ENCODE results near the gene ZNF69. TPM values are rescaled to one million over a fixed set of nuclear protein-coding genes. Genes with fewer than 3 reads are reported as not detected.
"Not testable (repeated sequence)": the region's sequence is repeated elsewhere in the genome, so short reads cannot be mapped to it uniquely, and the experiment has no call there.

The ZNF69 gene
- total RNA-seq, 1 experiment from 2014 or later: 10.6 TPM

DNA sequence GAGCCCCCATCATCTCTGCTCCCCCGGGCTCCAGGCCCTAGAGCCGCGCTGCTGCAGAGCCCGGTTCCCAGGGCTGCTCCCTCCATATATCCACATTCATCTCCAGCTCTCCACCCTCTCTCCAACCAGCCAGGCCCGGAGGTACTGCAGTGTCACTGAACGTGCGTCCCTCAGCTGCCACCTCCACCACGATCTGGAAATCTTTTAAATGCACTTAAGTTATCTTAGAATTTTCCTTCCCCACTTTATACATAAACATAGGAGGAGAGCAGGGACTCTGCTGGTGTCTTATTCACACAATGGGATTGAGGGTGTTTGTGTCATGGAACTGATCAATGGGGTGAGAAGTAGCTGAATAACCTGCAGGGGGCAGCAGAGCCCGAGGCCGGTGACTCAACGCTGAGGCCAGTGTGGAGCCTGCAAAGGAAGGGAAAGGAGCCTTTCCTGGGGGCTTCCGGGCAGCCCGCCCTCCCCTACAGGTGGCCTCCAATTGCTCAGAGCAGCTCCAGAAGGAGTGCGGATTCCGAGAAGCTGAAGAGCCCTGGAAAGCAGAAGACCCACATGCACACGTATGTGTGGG, 7.8 kb upstream of the ZNF69 start:
- not testable (repeated sequence) for H3K4me1 ChIP-seq; H3K4me3 ChIP-seq; H3K27ac ChIP-seq; H3K27me3 ChIP-seq; H3K36me3 ChIP-seq; H3K9me3 ChIP-seq (replicated peaks)
- DNase-seq: peak; percentile 53 to 78

DNA sequence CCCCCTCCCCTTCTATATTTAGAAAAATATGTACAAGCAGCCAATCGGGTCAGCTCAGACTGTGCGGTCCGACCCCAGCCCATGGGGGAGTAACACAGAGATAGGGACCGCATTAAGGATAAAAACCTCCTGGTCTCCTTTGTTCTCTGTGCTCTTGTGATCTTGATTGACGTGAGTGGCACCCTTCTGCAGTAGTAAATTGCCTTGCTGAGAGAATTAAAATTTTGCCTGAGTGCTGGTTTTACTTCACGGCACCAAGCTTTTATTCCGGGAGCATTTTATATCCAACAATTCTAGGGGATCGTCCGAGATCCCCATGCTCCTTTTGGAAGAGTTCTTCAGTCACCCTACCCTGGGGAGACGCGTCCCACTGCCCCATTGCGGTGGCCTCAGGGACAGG, 7.0 kb upstream of the ZNF69 start:
- no peak for DNase-seq
- Histone ChIP-seq H3K36me3 (no peaks in the 10 kb centered on the region), H3K27me3 (no peaks in the 10 kb centered on the region), H3K9me3 (replicated peaks) (no peaks in the 10 kb centered on the region; the same call in 1 of the 2 replicates), H3K27ac (no peak overlapping the region), H3K4me1 (no peaks in the 10 kb centered on the region), H3K4me3 (no peak overlapping the region)

DNA sequence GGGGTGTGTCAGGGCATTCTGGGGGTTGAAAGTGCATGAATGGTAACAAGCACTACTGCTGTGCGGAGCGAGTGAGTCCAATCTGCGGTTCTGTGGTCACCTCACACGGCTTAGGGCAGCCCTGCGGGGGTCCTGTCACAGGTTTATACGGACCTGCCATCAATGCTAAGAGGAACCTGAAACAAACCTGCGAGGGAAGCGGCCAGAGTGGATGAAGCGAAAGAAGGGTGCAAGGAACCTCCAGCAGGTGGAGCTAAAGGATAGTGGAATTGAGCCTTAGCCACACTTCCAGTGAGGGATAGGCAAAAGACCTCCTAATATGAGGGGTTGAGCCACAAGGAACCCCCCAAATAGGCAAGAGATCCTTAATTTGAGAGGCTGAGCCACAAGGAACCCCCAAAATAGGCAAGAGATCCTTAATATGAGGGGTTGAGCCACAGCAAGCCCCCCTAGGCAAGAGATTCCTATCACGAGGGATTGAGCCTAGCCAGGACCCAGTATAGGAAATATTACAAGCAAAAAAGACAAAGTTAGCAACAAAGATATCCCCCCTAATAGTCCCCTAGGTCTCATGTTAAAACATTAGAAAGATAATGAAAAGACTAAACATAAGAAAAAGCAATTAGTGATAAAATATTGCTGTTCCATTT, 6.3 kb upstream of the ZNF69 start:
- no peaks in the 10 kb centered on the region for H3K9me3 ChIP-seq (replicated peaks)
- H3K4me3 ChIP-seq: no peak overlapping the region
- peak; percentile 64 to 90 for DNase-seq

DNA sequence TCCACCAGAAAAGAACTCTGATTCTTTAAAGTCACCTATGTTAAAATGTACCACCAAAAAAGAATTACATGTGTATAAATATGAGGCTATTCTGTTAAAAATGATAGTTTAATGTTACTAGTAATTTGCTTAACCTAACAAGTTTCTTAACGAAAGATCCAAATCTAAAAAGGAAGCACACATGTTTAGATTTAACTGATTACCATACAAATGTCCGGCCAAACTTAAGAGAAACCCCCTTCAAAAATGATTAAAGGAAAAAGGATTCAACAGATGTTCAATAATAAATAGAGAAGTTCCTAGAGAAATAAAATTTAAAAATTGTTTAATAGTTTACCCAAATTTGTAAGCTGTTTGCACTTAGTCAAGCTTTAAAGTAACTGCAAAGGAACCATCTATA, 5.0 kb upstream of the ZNF69 start:
- no peak for DNase-seq
- H3K9me3 ChIP-seq (replicated peaks): no peaks in the 10 kb centered on the region
- H3K27ac ChIP-seq: no peak overlapping the region
- peaks cover 5% of the 10 kb centered on the region; the same call in 1 of the 2 replicates for H3K4me1 ChIP-seq
- H3K36me3 ChIP-seq: no peaks in the 10 kb centered on the region
- no peaks in the 10 kb centered on the region for H3K27me3 ChIP-seq
- no peak overlapping the region for H3K4me3 ChIP-seq

More for the DNA sequence above, 6.3 kb upstream of the ZNF69 start:
- H3K27ac ChIP-seq: no peak overlapping the region
- no peaks in the 10 kb centered on the region for H3K27me3 ChIP-seq
- H3K36me3 ChIP-seq: no peaks in the 10 kb centered on the region
- no peaks in the 10 kb centered on the region for H3K4me1 ChIP-seq

DNA sequence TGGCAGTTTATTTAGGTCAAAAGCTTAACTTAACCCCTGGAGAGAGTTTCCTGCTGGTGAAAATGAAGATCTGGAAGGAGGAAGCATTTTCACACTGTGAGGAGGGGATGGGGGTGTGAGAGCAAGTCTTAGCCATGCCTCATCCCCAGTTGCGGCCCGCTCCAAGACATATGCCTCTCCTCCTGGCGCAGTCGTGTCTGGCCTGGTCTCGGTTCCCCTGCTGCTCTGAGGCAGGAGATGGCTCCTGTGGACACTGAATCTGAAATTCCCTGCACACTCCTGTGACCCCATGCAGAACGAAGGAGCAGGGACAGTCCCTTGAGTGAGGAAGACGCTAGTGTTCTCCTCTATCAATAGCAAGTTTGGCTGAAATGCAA, 360 bp upstream of the ZNF69 start:
- Histone ChIP-seq H3K27me3 (no peaks in the 10 kb centered on the region), H3K36me3 (no peaks in the 10 kb centered on the region), H3K9me3 (replicated peaks) (0 out of 2 replicates have a peak, but pooled peaks cover 3% of the 10 kb centered on the region), H3K4me3 (peak overlapping the region; percentile 76), H3K4me1 (peaks cover 9% of the 10 kb centered on the region; the same call in 1 of the 2 replicates), H3K27ac (no peak overlapping the region)
- DNase-seq: no peak

DNA sequence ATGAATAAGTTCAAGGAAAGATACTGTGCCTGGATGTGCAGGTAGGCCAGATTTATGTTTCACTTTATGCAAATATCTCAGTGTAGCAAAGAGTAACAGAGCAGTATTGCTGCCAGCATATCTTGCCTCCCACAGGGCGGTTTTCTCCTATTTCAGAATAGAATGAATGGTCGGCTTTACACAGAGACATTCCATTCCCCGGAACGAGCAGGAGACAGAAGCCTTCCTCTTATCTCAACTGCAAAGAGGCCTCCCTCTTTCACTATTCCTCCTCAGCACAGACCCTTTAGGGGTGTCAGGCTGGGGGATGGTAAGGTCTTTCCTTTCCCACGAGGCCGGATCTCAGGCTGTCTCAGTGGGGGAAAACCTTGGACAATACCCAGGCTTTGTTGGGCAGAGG, 2.3 kb downstream of the ZNF69 start:
- DNase-seq; H3K9me3 ChIP-seq (replicated peaks); H3K36me3 ChIP-seq; H3K27me3 ChIP-seq; H3K27ac ChIP-seq; H3K4me3 ChIP-seq; H3K4me1 ChIP-seq: not testable (repeated sequence)

DNA sequence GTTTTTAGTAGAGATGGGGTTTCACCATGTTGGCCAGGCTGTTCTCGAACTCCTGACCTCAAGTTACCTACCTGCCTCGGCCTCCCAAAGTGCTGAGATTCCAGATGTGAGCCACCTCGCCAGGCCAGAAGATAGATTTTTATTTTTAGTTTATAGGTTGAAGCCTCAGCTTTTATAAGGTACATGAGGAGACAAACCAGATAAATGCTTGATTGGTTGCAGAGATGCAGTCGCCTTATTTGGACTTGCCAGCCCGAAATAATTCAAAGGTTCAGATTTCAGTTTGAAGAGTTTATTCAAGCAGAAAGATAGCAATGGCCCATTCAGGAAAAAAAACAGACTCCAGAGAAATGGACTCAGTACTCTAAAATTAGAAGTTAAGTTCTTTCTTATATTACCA, 3.1 kb downstream of the ZNF69 start:
- no peak overlapping the region for H3K27ac ChIP-seq
- no peak for DNase-seq
- no peak overlapping the region for H3K4me3 ChIP-seq
- H3K36me3 ChIP-seq: no peaks in the 10 kb centered on the region
- H3K4me1 ChIP-seq: peaks cover 9% of the 10 kb centered on the region; the same call in 1 of the 2 replicates
- peaks cover 11% of the 10 kb centered on the region; the same call in 1 of the 2 replicates for H3K9me3 ChIP-seq (replicated peaks)
- H3K27me3 ChIP-seq: no peaks in the 10 kb centered on the region

DNA sequence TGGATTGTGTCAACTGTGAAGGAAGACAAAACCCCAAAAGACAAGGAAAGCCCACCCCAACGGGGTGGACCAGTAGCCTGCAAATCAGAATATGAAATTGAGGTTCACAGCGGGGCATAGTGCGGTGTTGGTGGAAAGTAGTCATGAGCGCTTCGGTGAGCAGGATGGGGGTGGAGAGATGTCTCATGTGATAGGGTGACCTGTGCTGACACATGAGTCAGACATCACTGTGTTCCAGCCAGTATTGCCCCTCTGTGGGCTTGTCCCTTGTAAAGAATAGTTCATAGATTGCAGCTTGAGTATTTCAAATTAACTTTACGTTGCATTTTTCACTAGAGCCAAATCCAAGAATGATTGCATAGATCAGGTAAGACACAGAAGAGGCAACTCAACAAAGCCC, 7.3 kb downstream of the ZNF69 start:
- H3K27ac ChIP-seq: no peak overlapping the region
- DNase-seq: no peak
- no peaks in the 10 kb centered on the region for H3K36me3 ChIP-seq
- peaks cover 16% of the 10 kb centered on the region for H3K9me3 ChIP-seq (replicated peaks)
- H3K4me1 ChIP-seq: no peaks in the 10 kb centered on the region
- H3K27me3 ChIP-seq: no peaks in the 10 kb centered on the region
- H3K4me3 ChIP-seq: no peak overlapping the region

DNA sequence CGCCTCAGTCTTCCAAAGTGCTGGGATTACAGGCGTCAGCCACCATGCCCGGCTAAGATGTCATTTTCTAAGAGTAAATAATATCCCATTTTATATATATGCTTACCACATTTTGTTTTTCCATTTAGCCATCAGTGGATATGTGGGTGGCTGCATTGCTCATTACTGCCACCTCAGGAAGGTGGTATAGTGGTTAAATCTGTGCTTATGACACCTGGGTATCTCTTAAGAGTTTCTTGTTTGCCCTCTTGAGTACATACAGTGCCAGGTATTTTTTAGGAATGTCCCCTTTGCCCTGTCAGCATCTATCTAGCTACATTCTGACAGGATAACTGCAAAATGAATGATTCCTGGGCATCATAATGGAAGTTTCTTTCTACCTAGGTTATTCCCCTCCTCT, 14.6 kb downstream of the ZNF69 start:
- no peaks in the 10 kb centered on the region for H3K4me1 ChIP-seq
- no peak for DNase-seq
- H3K36me3 ChIP-seq: peaks cover 32% of the 10 kb centered on the region
- H3K27ac ChIP-seq: no peak overlapping the region
- H3K9me3 ChIP-seq (replicated peaks): peaks cover 50% of the 10 kb centered on the region
- H3K27me3 ChIP-seq: no peaks in the 10 kb centered on the region
- no peak overlapping the region for H3K4me3 ChIP-seq

DNA sequence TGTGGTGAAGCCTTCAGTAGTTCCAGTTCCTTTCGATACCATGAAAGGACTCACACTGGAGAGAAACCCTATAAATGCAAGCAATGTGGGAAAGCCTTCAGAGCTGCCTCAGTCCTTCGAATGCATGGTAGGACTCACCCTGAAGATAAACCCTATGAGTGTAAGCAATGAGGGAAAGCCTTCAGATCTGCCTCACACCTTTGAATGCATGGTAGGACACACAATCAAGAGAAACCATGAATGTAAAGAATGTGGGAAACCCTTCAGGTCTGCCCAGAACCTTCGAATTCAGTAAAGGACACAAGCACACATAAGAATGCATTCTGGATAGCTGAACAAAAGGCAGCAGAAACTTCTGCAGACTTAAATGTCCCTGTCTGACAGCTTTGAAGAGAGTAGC, 18.3 kb downstream of the ZNF69 start:
- peaks cover 32% of the 10 kb centered on the region for H3K36me3 ChIP-seq
- no peak for DNase-seq
- no peak overlapping the region for H3K4me3 ChIP-seq
- H3K27me3 ChIP-seq: no peaks in the 10 kb centered on the region
- H3K4me1 ChIP-seq: no peaks in the 10 kb centered on the region
- no peak overlapping the region for H3K27ac ChIP-seq
- H3K9me3 ChIP-seq (replicated peaks): peaks cover 80% of the 10 kb centered on the region

DNA sequence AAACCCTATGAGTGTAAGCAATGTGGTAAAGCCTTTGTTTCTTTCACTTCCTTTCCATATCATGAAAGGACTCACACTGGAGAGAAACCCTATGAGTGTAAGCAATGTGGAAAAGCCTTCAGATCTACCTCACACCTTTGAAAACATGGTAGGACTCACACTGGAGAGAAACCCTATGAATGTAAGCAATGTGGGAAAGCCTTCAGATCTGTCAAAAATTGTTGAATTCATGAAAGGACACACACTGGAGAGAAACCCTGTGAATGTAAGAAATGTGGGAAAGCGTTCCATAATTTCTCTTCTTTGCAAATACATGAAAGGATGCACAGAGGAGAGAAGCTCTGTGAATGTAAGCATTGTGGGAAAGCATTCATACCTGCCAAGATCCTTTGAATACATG, 24.4 kb downstream of the ZNF69 start:
- H3K9me3 ChIP-seq (replicated peaks): peaks cover 60% of the 10 kb centered on the region
- not testable (repeated sequence) for DNase-seq

DNA sequence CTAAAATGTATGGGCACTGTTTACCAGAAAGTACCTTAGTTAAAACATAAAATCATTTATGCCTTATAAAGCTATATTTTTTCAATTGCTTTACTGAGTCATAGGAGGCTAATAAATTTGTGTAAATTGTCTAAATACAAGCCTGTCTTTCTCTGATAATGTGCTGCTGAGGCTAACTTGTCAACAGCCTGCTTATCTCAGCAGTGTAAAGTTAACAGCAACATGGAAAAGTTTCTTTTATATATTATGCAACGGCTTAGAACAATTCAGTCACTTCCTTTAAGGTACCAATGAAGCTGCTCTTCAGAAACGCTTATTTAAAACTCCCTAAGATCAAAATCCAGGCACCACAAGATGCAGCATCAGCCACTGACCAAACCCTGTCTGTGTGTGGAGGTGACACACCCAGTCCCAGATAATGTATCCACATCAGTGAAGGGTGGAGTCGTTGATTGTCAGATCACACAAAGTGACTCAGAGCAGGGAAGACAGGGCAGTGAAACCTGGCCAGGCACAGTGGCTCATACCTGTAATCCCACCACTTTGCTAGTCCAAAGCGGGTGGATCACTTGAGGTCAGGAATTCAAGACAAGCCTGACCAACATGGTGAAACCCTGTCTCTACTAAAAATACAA, 27.0 kb downstream of the ZNF69 start:
- H3K4me1 ChIP-seq, H3K27me3 ChIP-seq, H3K4me3 ChIP-seq, H3K36me3 ChIP-seq, H3K27ac ChIP-seq, DNase-seq: not testable (repeated sequence)
- peaks cover 34% of the 10 kb centered on the region for H3K9me3 ChIP-seq (replicated peaks)

More for the DNA sequence above, 24.4 kb downstream of the ZNF69 start:
- H3K4me1 ChIP-seq, H3K4me3 ChIP-seq, H3K27me3 ChIP-seq, H3K27ac ChIP-seq, H3K36me3 ChIP-seq: not testable (repeated sequence)

DNA sequence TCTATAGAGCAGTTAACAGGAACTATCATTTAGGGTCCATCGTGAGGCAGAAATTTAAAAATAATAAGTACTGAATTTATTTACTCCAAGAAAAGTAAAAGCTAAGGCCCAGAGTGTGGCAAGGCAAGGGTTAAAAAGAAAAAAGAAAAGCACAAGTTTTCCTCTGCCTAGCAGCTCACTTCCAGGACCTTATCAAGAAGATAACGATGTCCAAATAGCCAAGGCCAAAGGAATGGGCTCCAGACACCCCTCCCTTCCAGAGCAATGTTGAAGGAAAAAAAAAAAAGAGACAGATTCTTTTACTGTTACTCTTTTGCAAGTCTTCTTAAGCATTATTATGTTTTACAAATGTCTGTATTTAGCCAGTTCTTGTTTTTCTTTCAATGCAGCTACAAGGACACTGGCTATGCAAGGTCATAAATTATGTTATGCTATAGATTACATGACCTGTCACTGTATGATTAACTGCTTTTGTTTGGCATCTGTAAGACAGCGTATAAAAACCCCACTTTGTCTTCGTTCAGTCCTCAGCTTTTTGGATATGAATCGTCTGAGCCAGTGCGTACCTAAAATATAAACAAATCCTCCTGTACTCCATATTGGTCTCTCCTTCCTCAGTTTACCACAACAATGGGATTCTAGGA, 34.4 kb downstream of the ZNF69 start:
- DNase-seq: no peak
- Histone ChIP-seq H3K9me3 (replicated peaks) (peaks cover 5% of the 10 kb centered on the region; the same call in 1 of the 2 replicates), H3K4me1 (no peaks in the 10 kb centered on the region), H3K27me3 (no peaks in the 10 kb centered on the region), H3K36me3 (no peaks in the 10 kb centered on the region), H3K4me3 (no peak overlapping the region), H3K27ac (no peak overlapping the region)

DNA sequence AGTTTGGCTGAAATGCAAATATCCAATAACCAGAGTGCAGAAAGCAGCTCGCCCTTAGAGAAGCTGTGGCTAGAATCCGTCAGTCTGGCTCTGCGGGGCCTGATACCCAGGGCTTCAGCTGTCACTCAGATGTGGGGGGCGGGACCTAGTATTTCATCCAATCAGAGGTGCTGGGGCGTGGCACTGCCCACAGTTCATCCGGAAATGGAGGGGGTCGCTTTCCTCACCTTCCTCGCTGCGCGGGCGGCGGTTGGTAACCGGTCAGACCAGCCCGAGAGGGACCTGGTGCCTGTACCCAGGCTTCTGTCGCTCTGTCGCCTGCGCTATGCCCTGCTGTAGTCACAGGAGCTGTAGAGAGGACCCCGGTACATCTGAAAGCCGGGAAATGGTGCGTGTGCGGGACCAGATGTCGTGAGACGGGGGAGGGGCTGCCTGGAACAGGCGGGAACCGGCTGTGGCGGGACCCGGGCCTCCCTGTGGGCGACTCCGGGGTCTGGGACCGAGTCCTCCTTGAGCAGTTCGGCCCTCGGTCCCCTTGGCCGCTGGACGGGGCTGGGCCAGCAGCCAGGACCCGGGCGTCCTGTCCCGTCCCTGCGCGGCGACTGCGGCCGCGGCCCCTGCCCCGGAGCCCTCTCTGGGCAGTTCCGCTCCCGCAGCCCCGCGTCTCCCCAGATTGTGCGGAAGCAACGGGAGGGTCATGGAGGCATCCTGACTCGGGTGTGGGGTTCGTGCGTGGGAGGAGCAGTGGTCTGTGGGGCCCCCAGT, 37.5 kb downstream of the ZNF69 start, which contains the start of gene ZNF700:
TSS of gene ZNF700 (plus strand) at position 222 of the 765 bp plus-strand sequence. CDS start at position 326, 104 bp downstream.
- 0 out of 2 replicates have a peak, but pooled peaks cover 5% of the 10 kb centered on the region for H3K9me3 ChIP-seq (replicated peaks)
- H3K4me1 ChIP-seq: no peaks in the 10 kb centered on the region
- DNase-seq: peak; percentile 97 to 99
- no peaks in the 10 kb centered on the region for H3K27me3 ChIP-seq
- H3K36me3 ChIP-seq: peaks cover 2% of the 10 kb centered on the region; the same call in 1 of the 2 replicates
- H3K27ac ChIP-seq: peak within 1 kb of the TSS; percentile 76
- peak within 1 kb of the TSS; percentile 77 for H3K4me3 ChIP-seq
